HCT116 (cell line): Measurements from ENCODE around the gene TTC17. TPM values are rescaled to one million over a fixed set of nuclear protein-coding genes. Genes with fewer than 3 reads are reported as not detected.

ENCODE experiments used
- ATAC-seq: fragments of 200-7000 bp; cut with Tn5 transposase; 2 replicates; pipeline ENCODE4 v1.9.1; 2020; ENCODE audit warnings: mild to moderate bottlenecking, moderate library complexity
- BruUV-seq: library from RNA; stranded (reverse); fragments of 400-500 nt; replicated peaks from 2 replicates; lab custom pipeline; 2021; lab: Mats Ljungman, UMichigan
- CTCF ChIA-PET: fragments of 300-600 bp; sonication (Branson Sonifier 250); formaldehyde crosslinking; loops from one replicate; lab custom pipeline; 2021; ENCODE audit warnings: antibody characterized with exemption; lab: Charles Lee
- POLR2A ChIA-PET: fragments of 300-600, 350-600 bp; sonication (Branson Sonifier 250); formaldehyde crosslinking; loops from one replicate; lab custom pipeline; 2021; ENCODE audit warnings: antibody characterized with exemption; lab: Charles Lee
- RAD21 ChIA-PET, 2 experiments: fragments of 300-600 bp; sonication (Branson Sonifier 250); formaldehyde crosslinking; loops; one replicate each; lab custom pipeline; 2023; ENCODE audit warnings: low total read pairs in 2 of 2; ENCODE audit not compliant: uncharacterized antibody in 2 of 2, unreplicated experiment in 2 of 2, low non-redundant PET in 1 of 2; lab: Charles Lee
- DNase-seq: peaks from one replicate; pipeline ENCODE4 v3.0.0-alpha.2; 2010; ENCODE audit warnings: low read depth, low spot score
- H2AFZ ChIP-seq: fragments of 200-600 bp; shearing (Covaris generic), sonication (generic); 2 replicates; pipeline ENCODE4 v1.6.1; 2017; ENCODE audit warnings: low read depth, mixed run types, mixed read lengths, antibody characterized with exemption, low read length; ENCODE audit not compliant: poor library complexity, severe bottlenecking
- H3K27ac ChIP-seq: 2 replicates; pipeline ENCODE4 v1.5.1; 2012; ENCODE audit warnings: low read depth, low read length
- H3K27me3 ChIP-seq: fragments of 200-600 bp; sonication (generic); 2 replicates; pipeline ENCODE4 v1.6.1; 2016; ENCODE audit warnings: mixed run types, low read length, mixed read lengths; ENCODE audit not compliant: insufficient read depth
- H3K36me3 ChIP-seq, 2 experiments: fragments of 200-500 bp in 1 of 2; fragments of 200-600 bp in 1 of 2; sonication (Bioruptor generic) in 1 of 2; sonication (generic) in 1 of 2; 2 replicates each; pipeline versions ENCODE4 v1.5.1 to v1.6.1; 2014 to 2016; ENCODE audit warnings: low read length in 2 of 2, inconsistent platforms in 1 of 2, mixed read lengths in 1 of 2, mixed run types in 1 of 2; ENCODE audit not compliant: insufficient read depth in 2 of 2, control insufficient read depth in 1 of 2
- H3K4me1 ChIP-seq, 2 experiments: fragments of 200-600 bp in 1 of 2; sonication (generic) in 1 of 2; 2 replicates each; pipeline versions ENCODE4 v1.5.1 to v1.6.1; 2012 to 2017; ENCODE audit warnings: low read length in 2 of 2, inconsistent platforms in 1 of 2, mild to moderate bottlenecking in 1 of 2, mixed read lengths in 1 of 2, mixed run types in 1 of 2, moderate library complexity in 1 of 2; ENCODE audit not compliant: insufficient read depth in 2 of 2, control insufficient read depth in 1 of 2
- H3K4me2 ChIP-seq: fragments of 200-600 bp; sonication (generic); 2 replicates; pipeline ENCODE4 v1.6.1; 2017; ENCODE audit warnings: mixed run types, low read length, mixed read lengths
- H3K4me3 ChIP-seq, 2 experiments: fragments of 200-600 bp in 1 of 2; sonication (generic) in 1 of 2; replicated peaks in 1 of 2; 2 replicates each; pipeline ENCODE4 v1.5.1; 2011 to 2016; ENCODE audit warnings: low read length in 2 of 2, control low read depth in 1 of 2, low read depth in 1 of 2, mild to moderate bottlenecking in 1 of 2, mixed read lengths in 1 of 2, mixed run types in 1 of 2
- H3K79me2 ChIP-seq: fragments of 200-600 bp; sonication (generic); 2 replicates; pipeline ENCODE4 v1.6.1; 2017; ENCODE audit warnings: mild to moderate bottlenecking, mixed run types, low read length, moderate library complexity, mixed read lengths; ENCODE audit not compliant: insufficient read depth
- H3K9ac ChIP-seq: fragments of 200-600 bp; sonication (generic); 2 replicates; pipeline ENCODE4 v1.6.1; 2016; ENCODE audit warnings: low read length, mixed read lengths
- H3K9me2 ChIP-seq: fragments of 200-600 bp; sonication (generic), shearing (Covaris generic); 2 replicates; pipeline ENCODE4 v1.6.1; 2017; ENCODE audit warnings: mixed run types, mild to moderate bottlenecking, moderate library complexity; ENCODE audit not compliant: insufficient read depth
- H3K9me3 ChIP-seq, 2 experiments: fragments of 200-500 bp in 1 of 2; fragments of 200-600 bp in 1 of 2; sonication (Bioruptor generic) in 1 of 2; sonication (generic) in 1 of 2; 2 replicates each; pipeline ENCODE4 v1.6.1; 2014 to 2017; ENCODE audit warnings: low read length in 2 of 2, mixed read lengths in 2 of 2, inconsistent platforms in 1 of 2, low read depth in 1 of 2, mild to moderate bottlenecking in 1 of 2, mixed run types in 1 of 2, moderate library complexity in 1 of 2; ENCODE audit not compliant: control insufficient read depth in 1 of 2, insufficient read depth in 1 of 2
- H4K20me1 ChIP-seq: fragments of 200-600 bp; sonication (generic), shearing (Covaris generic); 2 replicates; pipeline ENCODE4 v1.6.1; 2017; ENCODE audit warnings: mixed run types, mild to moderate bottlenecking, moderate library complexity; ENCODE audit not compliant: insufficient read depth
- CBX3 ChIP-seq: IDR thresholded peaks from 2 replicates; pipeline ENCODE4 v1.6.1; 2012; ENCODE audit warnings: low read depth
- CEBPB ChIP-seq: IDR thresholded peaks from 2 replicates; pipeline ENCODE4 v1.6.1; 2012; ENCODE audit warnings: low read depth
- CTCF ChIP-seq, 3 experiments: fragments of 200-600 bp in 1 of 3; sonication (generic) in 1 of 3; IDR thresholded peaks in 2 of 3; conservative IDR thresholded peaks in 1 of 3; 2 replicates each; pipeline ENCODE4 v1.5.1; 2012 to 2017; ENCODE audit warnings: low read depth in 2 of 3, low read length in 2 of 3, antibody characterized with exemption in 1 of 3, borderline replicate concordance in 1 of 3, control low read depth in 1 of 3, mild to moderate bottlenecking in 1 of 3, mixed read lengths in 1 of 3, mixed run types in 1 of 3, moderate library complexity in 1 of 3; ENCODE audit not compliant: insufficient read depth in 1 of 3
- ELF1 ChIP-seq: IDR thresholded peaks from 2 replicates; pipeline ENCODE4 v1.6.1; 2012; ENCODE audit warnings: low read depth, borderline replicate concordance
- EZH2 ChIP-seq: fragments of 200-600 bp; sonication (generic); IDR thresholded peaks from 2 replicates; pipeline ENCODE4 v1.6.1; 2017; ENCODE audit warnings: antibody characterized with exemption, mixed run types
- EZH2phosphoT487 ChIP-seq: fragments of 200-600 bp; IDR thresholded peaks from 2 replicates; pipeline ENCODE4 v1.6.1; 2018; ENCODE audit warnings: antibody characterized with exemption, borderline replicate concordance
- FOSL1 ChIP-seq: IDR thresholded peaks from 2 replicates; pipeline ENCODE4 v1.6.1; 2012; ENCODE audit warnings: low read depth
- JUND ChIP-seq: IDR thresholded peaks from 2 replicates; pipeline ENCODE4 v1.6.1; 2012
- MAX ChIP-seq: IDR thresholded peaks from 2 replicates; pipeline ENCODE4 v1.6.1; 2012
- POLR2A ChIP-seq: IDR thresholded peaks from 2 replicates; pipeline ENCODE4 v1.7.0; 2011; ENCODE audit warnings: borderline replicate concordance; ENCODE audit not compliant: insufficient read depth, insufficient read length; ENCODE audit errors: extremely low read depth
- POLR2AphosphoS5 ChIP-seq: IDR thresholded peaks from 2 replicates; pipeline ENCODE4 v1.6.1; 2011; ENCODE audit warnings: mild to moderate bottlenecking, low read depth, low read length, moderate library complexity
- SRF ChIP-seq: IDR thresholded peaks from 2 replicates; pipeline ENCODE4 v1.6.1; 2012; ENCODE audit warnings: low read depth
- TCF7L2 ChIP-seq: IDR thresholded peaks from 2 replicates; pipeline ENCODE4 v1.7.0; 2011; ENCODE audit warnings: borderline replicate concordance, inconsistent platforms; ENCODE audit not compliant: insufficient read depth, insufficient read length; ENCODE audit errors: extremely low read depth
- ZBTB33 ChIP-seq: IDR thresholded peaks from 2 replicates; pipeline ENCODE4 v1.6.1; 2011; ENCODE audit warnings: mild to moderate bottlenecking, low read length, moderate library complexity; ENCODE audit not compliant: insufficient replicate concordance; ENCODE audit errors: extremely low read depth
- ZFX ChIP-seq: fragments of 450-650 bp; IDR thresholded peaks from 2 replicates; pipeline ENCODE4 v1.6.1; 2017
- ZNF274 ChIP-seq: fragments of 200-500 bp; sonication (Bioruptor generic); IDR thresholded peaks from 2 replicates; pipeline ENCODE4 v1.6.1; 2014; ENCODE audit warnings: mild to moderate bottlenecking, low read depth, low read length, inconsistent platforms
- intact Hi-C: fragments of 100-400 bp; cut with micrococcal nuclease; formaldehyde crosslinking; loops from 2 replicates; pipeline ENCODE4 v1.10.0; 2022
- total RNA-seq: library from RNA; stranded (reverse); gene quantifications from one replicate; pipeline ENCODE4 v1.2.1, GENCODE V29; 2021; ENCODE audit not compliant: unreplicated experiment

Gene TTC17
- total RNA-seq, 1 experiment from 2014 or later: 51.6 TPM

- Histone ChIP-seq H3K79me2 (peaks cover 64% of the 10 kb centered on the region), H3K9me2 (no peaks in the 10 kb centered on the region), H3K9me3 (no peaks in the 10 kb centered on the region), H3K4me3 (no peak overlapping the region), H2AFZ (no peak overlapping the region), H3K9ac (no peak overlapping the region), H3K27ac (no peak overlapping the region), H3K4me2 (no peak overlapping the region), H4K20me1 (peaks cover 3% of the 10 kb centered on the region; the same call in 1 of the 2 replicates), H3K36me3 (no peaks in the 10 kb centered on the region; a peak in 2 of 4 replicates), H3K27me3 (no peaks in the 10 kb centered on the region), H3K4me1 (no peaks in the 10 kb centered on the region)
- no peak for DNase-seq
- CTCF ChIA-PET: no interaction called here
- POLR2A ChIA-PET: no interaction called here
- ATAC-seq: no peak
- intact Hi-C loops: no loop called here
- RAD21 ChIA-PET: no interaction called here
- BruUV-seq: no TSS peak
- TF ChIP-seq ZBTB33: no peak
These were observed 17.3 kb downstream of the TTC17 start for GRCh38 chr11:43376065-43376464.

GRCh38 chr11:43376594-43376993 is 17.9 kb downstream of the TTC17 start:
- no peak overlapping the region for H3K4me2 ChIP-seq
- no peak for TF ChIP-seq ELF1
- TF ChIP-seq EZH2phosphoT487: no peak
- no peak for TF ChIP-seq POLR2AphosphoS5
- no peak for TF ChIP-seq ZFX
- TF ChIP-seq CBX3: no peak
- no peak for TF ChIP-seq CEBPB
- no peak for TF ChIP-seq JUND
- TF ChIP-seq ZBTB33: no peak
- TF ChIP-seq SRF: no peak
- no peak for TF ChIP-seq MAX
- no peak for TF ChIP-seq EZH2
- no peak for TF ChIP-seq ZNF274
- no peak for TF ChIP-seq POLR2A
- TF ChIP-seq FOSL1: no peak
- no peak for TF ChIP-seq CTCF (IDR thresholded peaks at IDR 0.05 in 2 of 3, conservative IDR thresholded peaks at IDR 0.05 in 1 of 3; ENCODE audit: borderline replicate concordance in 1 of 3, insufficient read depth in 1 of 3, low read depth in 2 of 3, low read length in 2 of 3)
- no peak for TF ChIP-seq TCF7L2

More at GRCh38 chr11:43376594-43376993, 17.9 kb downstream of the TTC17 start:
- Histone ChIP-seq H3K9me2 (no peaks in the 10 kb centered on the region), H3K4me3 (no peak overlapping the region), H3K27ac (no peak overlapping the region), H4K20me1 (peaks cover 3% of the 10 kb centered on the region; the same call in 1 of the 2 replicates), H3K36me3 (peaks cover 0 to 5% of the 10 kb centered on the region in 2 experiments; a peak in 3 of 4 replicates), H2AFZ (no peak overlapping the region), H3K27me3 (no peaks in the 10 kb centered on the region), H3K9ac (no peak overlapping the region), H3K79me2 (peaks cover 58% of the 10 kb centered on the region), H3K9me3 (no peaks in the 10 kb centered on the region), H3K4me1 (no peaks in the 10 kb centered on the region)
- ChIA-PET RAD21 (no interaction called here), CTCF (no interaction called here), POLR2A (no interaction called here)
- DNase-seq (no peak), ATAC-seq (no peak)
- no TSS peak for BruUV-seq
- intact Hi-C loops: no loop called here
